HG03064 (cell line): Measurements from ENCODE around the gene CACNB1.

Experiments
- ATAC-seq: cut with Tn5 transposase; IDR thresholded peaks from one replicate; pipeline ENCODE4 v1.9.1; 2021; ENCODE audit warnings: low read depth; ENCODE audit not compliant: unreplicated experiment

Gene CACNB1

GRCh38 chr17:39204245-39204644 is 6.8 kb upstream of the CACNB1 start:
- ATAC-seq: no peak

- no peak for ATAC-seq
Measured at GRCh38 chr17:39200957-39201510, 3.6 kb upstream of the CACNB1 start.

GRCh38 chr17:39200070-39200879 is 2.8 kb upstream of the CACNB1 start, which contains the start of gene RPL19:
RPL19 (plus strand) TSS chr17:39200283; CDS start chr17:39200345, 62 bp downstream.
- no peak for ATAC-seq

GRCh38 chr17:39199820-39200069 is 2.3 kb upstream of the CACNB1 start:
- ATAC-seq: no peak

- ATAC-seq: no peak
Measured at GRCh38 chr17:39198186-39198566, 707 bp upstream of the CACNB1 start.

- ATAC-seq: no peak
Measured at GRCh38 chr17:39196808-39197291, 619 bp downstream of the CACNB1 start.

GRCh38 chr17:39196241-39196807 is 1.1 kb downstream of the CACNB1 start:
- no peak for ATAC-seq

- ATAC-seq: no peak
Measured at GRCh38 chr17:39195568-39196160, 1.8 kb downstream of the CACNB1 start.

GRCh38 chr17:39194985-39195524 is 2.4 kb downstream of the CACNB1 start:
- ATAC-seq: no peak

- ATAC-seq: no peak
Measured at GRCh38 chr17:39194089-39194984, 3.1 kb downstream of the CACNB1 start.

GRCh38 chr17:39193346-39193745 is 4.1 kb downstream of the CACNB1 start:
- no peak for ATAC-seq

GRCh38 chr17:39192901-39193300 is 4.6 kb downstream of the CACNB1 start:
- ATAC-seq: no peak

- ATAC-seq: no peak
Measured at GRCh38 chr17:39191750-39192510, 5.5 kb downstream of the CACNB1 start.

- no peak for ATAC-seq
Measured at GRCh38 chr17:39187152-39187830, 10.2 kb downstream of the CACNB1 start.

- no peak for ATAC-seq
Measured at GRCh38 chr17:39186481-39187002, 10.9 kb downstream of the CACNB1 start.

- no peak for ATAC-seq
Measured at GRCh38 chr17:39183720-39184119, 13.7 kb downstream of the CACNB1 start.

GRCh38 chr17:39183045-39183444 is 14.4 kb downstream of the CACNB1 start:
- ATAC-seq: no peak

GRCh38 chr17:39181303-39181702 is 16.2 kb downstream of the CACNB1 start:
- no peak for ATAC-seq

GRCh38 chr17:39178536-39178935 is 18.9 kb downstream of the CACNB1 start:
- ATAC-seq: no peak
